ENCODE results near the gene PCSK5.
"Not testable (repeated sequence)": the region's sequence is repeated elsewhere in the genome, so short reads cannot be mapped to it uniquely, and the experiment has no call there.

Gene PCSK5

GRCh38 chr9:75890472-75891276 lies at the start of gene PCSK5:
PCSK5 (plus strand) TSS chr9:75890673; CDS start chr9:75891182, 509 bp downstream.
- peak; percentile 83 to 98 (median 88) for DNase-seq
- intact Hi-C loops (cut with DNase I), result no loop called here

- no peak for DNase-seq
- intact Hi-C loops (cut with DNase I), result no loop called here
Measured at GRCh38 chr9:75844321-75844720, 46.2 kb upstream of the PCSK5 start.

GRCh38 chr9:75845806-75846205 lies 44.7 kb upstream of the PCSK5 start:
- intact Hi-C loops (cut with DNase I), result no loop called here
- no peak for DNase-seq

- no peak for DNase-seq
- intact Hi-C loops (cut with DNase I), result no loop called here
Measured at GRCh38 chr9:75847085-75847484, 43.4 kb upstream of the PCSK5 start.

- intact Hi-C loops (cut with DNase I), result no loop called here
- no peak for DNase-seq
Measured at GRCh38 chr9:75850459-75851200, 39.8 kb upstream of the PCSK5 start.

- no peak for DNase-seq
- intact Hi-C loops (cut with DNase I), result no loop called here
Measured at GRCh38 chr9:75851917-75852316, 38.6 kb upstream of the PCSK5 start.

- DNase-seq, result no peak
- intact Hi-C loops (cut with DNase I), result no loop called here
Measured at GRCh38 chr9:75852746-75853145, 37.7 kb upstream of the PCSK5 start.

GRCh38 chr9:75855509-75855908 lies 35.0 kb upstream of the PCSK5 start:
- peak in 1 of 10 donors; percentile 9 for DNase-seq
- intact Hi-C loops (cut with DNase I), result no loop called here

GRCh38 chr9:75858497-75859092 lies 31.9 kb upstream of the PCSK5 start:
- intact Hi-C loops (cut with DNase I), result no loop called here
- DNase-seq, result no peak

- intact Hi-C loops (cut with DNase I), result loop anchor here (5.0 to 10.0 kb wide), 3 partner anchors 33 to 669 kb away; no protein-coding TSS in a partner anchor
- DNase-seq, result no peak
Measured at GRCh38 chr9:75864266-75864665, 26.2 kb upstream of the PCSK5 start.

GRCh38 chr9:75866273-75866871 lies 24.1 kb upstream of the PCSK5 start:
- DNase-seq, result peak in 3 of 10 donors; percentile 10 to 50 (median 14)
- intact Hi-C loops (cut with DNase I), result loop anchor here (5.0 to 10.0 kb wide), 3 partner anchors 428 to 672 kb away; no protein-coding TSS in a partner anchor

GRCh38 chr9:75868526-75868925 lies 21.9 kb upstream of the PCSK5 start:
- intact Hi-C loops (cut with DNase I), result loop anchor here (5.0 to 10.0 kb wide), 3 partner anchors 426 to 674 kb away; no protein-coding TSS in a partner anchor

GRCh38 chr9:75869236-75869635 lies 21.2 kb upstream of the PCSK5 start:
- DNase-seq, result no peak
- intact Hi-C loops (cut with DNase I), result loop anchor here (5.0 to 10.0 kb wide), 3 partner anchors 426 to 674 kb away; no protein-coding TSS in a partner anchor

More at GRCh38 chr9:75868526-75868925, 21.9 kb upstream of the PCSK5 start:
- not testable (repeated sequence) for DNase-seq

- DNase-seq, result no peak
- intact Hi-C loops (cut with DNase I), result no loop called here
Measured at GRCh38 chr9:75870450-75870849, 20.0 kb upstream of the PCSK5 start.

- intact Hi-C loops (cut with DNase I), result no loop called here
- no peak for DNase-seq
Measured at GRCh38 chr9:75871624-75872023, 18.8 kb upstream of the PCSK5 start.

- DNase-seq, result no peak
- intact Hi-C loops (cut with DNase I), result no loop called here
Measured at GRCh38 chr9:75873712-75874111, 16.8 kb upstream of the PCSK5 start.

- no peak for DNase-seq
- intact Hi-C loops (cut with DNase I), result no loop called here
Measured at GRCh38 chr9:75876999-75877640, 13.4 kb upstream of the PCSK5 start.

GRCh38 chr9:75878488-75878860 lies 12.0 kb upstream of the PCSK5 start:
- intact Hi-C loops (cut with DNase I), result no loop called here
- DNase-seq, result no peak

GRCh38 chr9:75880618-75881017 lies 9.9 kb upstream of the PCSK5 start:
- no peak for DNase-seq
- intact Hi-C loops (cut with DNase I), result no loop called here

GRCh38 chr9:75881761-75882160 lies 8.7 kb upstream of the PCSK5 start:
- intact Hi-C loops (cut with DNase I), result no loop called here

More at GRCh38 chr9:75881761-75882160, 8.7 kb upstream of the PCSK5 start:
- DNase-seq, result no peak

Measured in posterior cingulate gyrus (tissue), 11 donors.